Keratinocyte (primary cell): Measurements from ENCODE around the gene CELF5. TPM values are rescaled to one million over a fixed set of nuclear protein-coding genes. Genes with fewer than 3 reads are reported as not detected.

ENCODE experiments used
- DNase-seq: peaks from one replicate; pipeline ENCODE4 v3.0.0-alpha.2; 2011; ENCODE audit warnings: low read depth, missing footprints, low spot score
- FAIRE-seq: peaks from 2 replicates; lab custom pipeline; 2011; peaks lifted over from hg19 to GRCh38; lab: Jason Lieb, UNC
- H2AFZ ChIP-seq: 2 replicates; pipeline ENCODE4 v1.6.0; 2012; ENCODE audit warnings: low read length, control low read depth, inconsistent platforms; ENCODE audit not compliant: control insufficient read depth
- H3K27ac ChIP-seq: 2 replicates; pipeline ENCODE4 v1.5.1; 2011; ENCODE audit warnings: low read length; ENCODE audit not compliant: control insufficient read depth, insufficient read depth
- H3K27me3 ChIP-seq: 3 replicates; pipeline ENCODE4 v1.6.0; 2011; ENCODE audit warnings: low read length; ENCODE audit not compliant: control insufficient read depth, insufficient read depth; ENCODE audit errors: extremely low read depth
- H3K36me3 ChIP-seq, 2 experiments: 2 replicates in 1 of 2; 3 replicates in 1 of 2; pipeline ENCODE4 v1.5.1; 2011; ENCODE audit warnings: low read length in 2 of 2, mild to moderate bottlenecking in 1 of 2; ENCODE audit not compliant: control insufficient read depth in 2 of 2, insufficient read depth in 2 of 2; ENCODE audit errors: extremely low read depth in 1 of 2
- H3K4me1 ChIP-seq: 3 replicates; pipeline ENCODE4 v1.5.1; 2011; ENCODE audit warnings: low read length; ENCODE audit not compliant: control insufficient read depth, insufficient read depth; ENCODE audit errors: extremely low read depth
- H3K4me2 ChIP-seq: 3 replicates; pipeline ENCODE4 v1.6.0; 2011; ENCODE audit warnings: low read depth, low read length; ENCODE audit not compliant: control insufficient read depth, insufficient read depth; ENCODE audit errors: extremely low read depth
- H3K4me3 ChIP-seq, 3 experiments: fragments of 200-600 bp in 1 of 3; sonication (generic) in 1 of 3; 2 replicates in 2 of 3; 3 replicates in 1 of 3; pipeline ENCODE4 v1.5.1; 2011 to 2016; ENCODE audit warnings: low read length in 3 of 3, mild to moderate bottlenecking in 3 of 3, control low read depth in 2 of 3, inconsistent platforms in 1 of 3, low read depth in 1 of 3, mixed read lengths in 1 of 3, mixed run types in 1 of 3, moderate library complexity in 1 of 3; ENCODE audit not compliant: control insufficient read depth in 2 of 3, insufficient read depth in 2 of 3; ENCODE audit errors: extremely low read depth in 1 of 3
- H3K79me2 ChIP-seq: 2 replicates; pipeline ENCODE4 v1.6.0; 2012; ENCODE audit warnings: low read length; ENCODE audit not compliant: control insufficient read depth, insufficient read depth
- H3K9ac ChIP-seq: 3 replicates; pipeline ENCODE4 v1.6.0; 2011; ENCODE audit warnings: low read length; ENCODE audit not compliant: control insufficient read depth, insufficient read depth; ENCODE audit errors: extremely low read depth
- H3K9me1 ChIP-seq: 3 replicates; pipeline ENCODE4 v1.6.0; 2011; ENCODE audit warnings: low read length; ENCODE audit not compliant: control insufficient read depth, insufficient read depth; ENCODE audit errors: extremely low read depth
- H3K9me3 ChIP-seq: 2 replicates; pipeline ENCODE4 v1.5.1; 2012; ENCODE audit warnings: low read depth, low read length; ENCODE audit not compliant: control insufficient read depth
- H4K20me1 ChIP-seq: 3 replicates; pipeline ENCODE4 v1.6.0; 2011; ENCODE audit warnings: low read length; ENCODE audit not compliant: control insufficient read depth, insufficient read depth; ENCODE audit errors: extremely low read depth
- CTCF ChIP-seq, 3 experiments: IDR thresholded peaks in 1 of 3; conservative IDR thresholded peaks in 1 of 3; optimal IDR thresholded peaks in 1 of 3; 2 replicates in 2 of 3; 3 replicates in 1 of 3; pipeline versions ENCODE3 to v1.5.1; 2011; ENCODE audit warnings: low read length in 3 of 3, mild to moderate bottlenecking in 3 of 3, moderate library complexity in 2 of 3, control low read depth in 1 of 3, inconsistent platforms in 1 of 3; ENCODE audit not compliant: insufficient read depth in 2 of 3; ENCODE audit errors: extremely low read depth in 1 of 3
- EZH2 ChIP-seq: IDR thresholded peaks from one replicate; pipeline ENCODE4 v1.6.1; 2012; ENCODE audit warnings: inconsistent platforms, mild to moderate bottlenecking, low read length, moderate library complexity
- dilution Hi-C: fragments of 300-500 bp; cut with MboI; formaldehyde crosslinking; loops from one replicate; pipeline ENCODE4 v1.7.0; 2020; ENCODE audit warnings: low sequenced_read_pairs; ENCODE audit not compliant: extremely low pct_ligation_motif_present
- polyA plus RNA-seq, 5 experiments: library from polyadenylated mRNA; depleted of rRNA in 3 of 5; stranded (reverse) in 3 of 5; stranded (forward) in 1 of 5; unstranded in 1 of 5; fragments of >200 nt; gene quantifications; 1 replicate in 1 of 5; 2 replicates in 3 of 5; 3 replicates in 1 of 5; pipeline versions ENCODE4 v1.2.1 to v1.2.3, GENCODE V29; 2011 to 2012; ENCODE audit warnings: missing spikeins in 2 of 5, low read depth in 1 of 5, low replicate concordance in 1 of 5

The CELF5 gene
- polyA plus RNA-seq, 1 donor (not counting 4 experiments of a cell fraction or from before 2014, with no cell fraction given): 0.04 TPM

- Histone ChIP-seq H2AFZ (no peak overlapping the region), H3K9me1 (no peaks in the 10 kb centered on the region), H3K4me1 (peaks cover 5% of the 10 kb centered on the region), H3K27me3 (peaks cover 16% of the 10 kb centered on the region), H3K27ac (no peak overlapping the region), H3K4me2 (no peak overlapping the region), H3K36me3 (no peaks in the 10 kb centered on the region), H4K20me1 (no peaks in the 10 kb centered on the region), H3K79me2 (no peaks in the 10 kb centered on the region), H3K9me3 (no peaks in the 10 kb centered on the region), H3K4me3 (no peak overlapping the region), H3K9ac (no peak overlapping the region)
- TF ChIP-seq CTCF (optimal IDR thresholded peaks at IDR 0.05 in 1 of 3, IDR thresholded peaks at IDR 0.05 in 1 of 3, conservative IDR thresholded peaks at IDR 0.05 in 1 of 3; ENCODE audit: extremely low read depth in 1 of 3, insufficient read depth in 2 of 3, low read length in 3 of 3) (no peak), EZH2 (no peak)
- DNase-seq: no peak
- FAIRE-seq: no peak
- dilution Hi-C loops: no loop called here
Observed at GRCh38 chr19:3291644-3292043, 67.2 kb downstream of the CELF5 start.

GRCh38 chr19:3292958-3293529, 68.6 kb downstream of the CELF5 start:
- Histone ChIP-seq H3K27me3 (peaks cover 16% of the 10 kb centered on the region), H3K4me1 (peaks cover 5% of the 10 kb centered on the region), H3K4me2 (no peak overlapping the region), H3K27ac (no peak overlapping the region), H3K36me3 (no peaks in the 10 kb centered on the region), H3K4me3 (no peak overlapping the region), H3K9me3 (no peaks in the 10 kb centered on the region), H4K20me1 (no peaks in the 10 kb centered on the region), H3K9me1 (no peaks in the 10 kb centered on the region), H3K79me2 (no peaks in the 10 kb centered on the region), H2AFZ (no peak overlapping the region), H3K9ac (no peak overlapping the region)
- TF ChIP-seq CTCF (optimal IDR thresholded peaks at IDR 0.05 in 1 of 3, IDR thresholded peaks at IDR 0.05 in 1 of 3, conservative IDR thresholded peaks at IDR 0.05 in 1 of 3; ENCODE audit: extremely low read depth in 1 of 3, insufficient read depth in 2 of 3, low read length in 3 of 3) (no peak), EZH2 (no peak)
- DNase-seq (no peak), FAIRE-seq (no peak)
- dilution Hi-C loops: no loop called here
